ENCODE measurements around the gene ASB5. TPM values are rescaled to one million over a fixed set of nuclear protein-coding genes. Genes with fewer than 3 reads are reported as not detected.

Gene ASB5
- total RNA-seq, 2 donors from 2014 or later: 2.8 to 14.6 TPM

GRCh38 chr4:176293660-176294059, 24.6 kb upstream of the ASB5 start:
- Mint-ChIP-seq H3K9me3 (no peaks in the 10 kb centered on the region), H3K36me3 (ENCODE audit: low read depth) (peaks cover 8% of the 10 kb centered on the region), H3K4me3 (no peak overlapping the region), H3K27ac (no peak overlapping the region), H3K27me3 (ENCODE audit: insufficient read depth) (no peaks in the 10 kb centered on the region), H3K4me1 (peaks cover 22% of the 10 kb centered on the region)
- TF ChIP-seq, protein P1, sequence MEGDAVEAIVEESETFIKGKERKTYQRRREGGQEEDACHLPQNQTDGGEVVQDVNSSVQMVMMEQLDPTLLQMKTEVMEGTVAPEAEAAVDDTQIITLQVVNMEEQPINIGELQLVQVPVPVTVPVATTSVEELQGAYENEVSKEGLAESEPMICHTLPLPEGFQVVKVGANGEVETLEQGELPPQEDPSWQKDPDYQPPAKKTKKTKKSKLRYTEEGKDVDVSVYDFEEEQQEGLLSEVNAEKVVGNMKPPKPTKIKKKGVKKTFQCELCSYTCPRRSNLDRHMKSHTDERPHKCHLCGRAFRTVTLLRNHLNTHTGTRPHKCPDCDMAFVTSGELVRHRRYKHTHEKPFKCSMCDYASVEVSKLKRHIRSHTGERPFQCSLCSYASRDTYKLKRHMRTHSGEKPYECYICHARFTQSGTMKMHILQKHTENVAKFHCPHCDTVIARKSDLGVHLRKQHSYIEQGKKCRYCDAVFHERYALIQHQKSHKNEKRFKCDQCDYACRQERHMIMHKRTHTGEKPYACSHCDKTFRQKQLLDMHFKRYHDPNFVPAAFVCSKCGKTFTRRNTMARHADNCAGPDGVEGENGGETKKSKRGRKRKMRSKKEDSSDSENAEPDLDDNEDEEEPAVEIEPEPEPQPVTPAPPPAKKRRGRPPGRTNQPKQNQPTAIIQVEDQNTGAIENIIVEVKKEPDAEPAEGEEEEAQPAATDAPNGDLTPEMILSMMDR (conservative IDR thresholded peaks at IDR 0.05): no peak
- DNase-seq: no peak
- Histone ChIP-seq H3K36me3 (ENCODE audit: control insufficient read depth, insufficient read depth, low read length) (peaks cover 8% of the 10 kb centered on the region), H3K27me3 (ENCODE audit: control insufficient read depth, insufficient read depth, low read length, poor library complexity, severe bottlenecking) (no peaks in the 10 kb centered on the region), H3K4me3 (ENCODE audit: low read length) (no peak overlapping the region), H3K9me3 (ENCODE audit: control insufficient read depth, low read length) (no peaks in the 10 kb centered on the region), H3K9ac (ENCODE audit: extremely low read depth, low read length, poor library complexity, severe bottlenecking) (no peak overlapping the region), H3K4me1 (ENCODE audit: control insufficient read depth, insufficient read depth, low read length) (no peaks in the 10 kb centered on the region), H3K27ac (ENCODE audit: low read depth, low read length) (no peak overlapping the region)
- WGBS, 2 experiments (ENCODE audit: insufficient coverage in 1 of 2, insufficient read length in 1 of 2): 97 to 100% methylated on average over 1 of the region's 1 CpG

DNA sequence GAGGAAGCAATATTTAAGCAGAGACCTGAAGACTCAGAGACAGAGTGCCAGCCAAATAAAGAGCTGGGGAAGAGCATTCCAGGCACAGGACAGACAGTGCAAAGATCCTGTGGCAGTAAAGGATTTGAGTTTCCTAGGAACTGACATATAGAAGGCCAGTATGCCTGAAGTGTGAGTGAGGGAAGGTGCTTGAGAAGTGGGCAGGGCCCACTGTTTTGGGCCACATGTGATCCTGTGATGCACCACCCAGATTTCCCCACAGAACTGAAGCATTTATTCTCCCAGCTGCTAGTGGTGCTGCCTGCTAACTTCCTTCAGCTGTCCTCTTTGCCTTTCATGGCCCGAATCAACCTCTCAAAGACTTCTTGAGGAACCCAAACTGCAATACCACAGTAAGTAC, 23.9 kb upstream of the ASB5 start:
- Histone ChIP-seq H3K4me3 (ENCODE audit: low read length) (no peak overlapping the region), H3K4me1 (ENCODE audit: control insufficient read depth, insufficient read depth, low read length) (no peaks in the 10 kb centered on the region), H3K27me3 (ENCODE audit: control insufficient read depth, insufficient read depth, low read length, poor library complexity, severe bottlenecking) (no peaks in the 10 kb centered on the region), H3K36me3 (ENCODE audit: control insufficient read depth, insufficient read depth, low read length) (peaks cover 8% of the 10 kb centered on the region), H3K9ac (ENCODE audit: extremely low read depth, low read length, poor library complexity, severe bottlenecking) (no peak overlapping the region), H3K27ac (ENCODE audit: low read depth, low read length) (no peak overlapping the region), H3K9me3 (ENCODE audit: control insufficient read depth, low read length) (no peaks in the 10 kb centered on the region)
- Mint-ChIP-seq H3K4me3 (no peak overlapping the region), H3K36me3 (ENCODE audit: low read depth) (peaks cover 8% of the 10 kb centered on the region), H3K9me3 (no peaks in the 10 kb centered on the region), H3K4me1 (peaks cover 29% of the 10 kb centered on the region), H3K27ac (no peak overlapping the region), H3K27me3 (ENCODE audit: insufficient read depth) (no peaks in the 10 kb centered on the region)
- TF ChIP-seq, protein P1 (conservative IDR thresholded peaks at IDR 0.05): no peak
- no peak for DNase-seq
- WGBS, 2 experiments (ENCODE audit: insufficient coverage in 1 of 2, insufficient read length in 1 of 2): 96% methylated on average over 1 of the region's 1 CpG; no CpG with 5 or more reads in 1 of the 2 experiments

GRCh38 chr4:176291748-176292147, 22.7 kb upstream of the ASB5 start:
- 94% methylated on average over 3 of the region's 3 CpGs; no CpG with 5 or more reads in 1 of the 2 experiments for WGBS, 2 experiments (ENCODE audit: insufficient coverage in 1 of 2, insufficient read length in 1 of 2)
- no peaks in the 10 kb centered on the region for H3K9me3 ChIP-seq (ENCODE audit: control insufficient read depth, low read length)
- DNase-seq: no peak
- H3K4me3 Mint-ChIP-seq: no peak overlapping the region
- no peak overlapping the region for H3K27ac Mint-ChIP-seq
- H3K36me3 Mint-ChIP-seq (ENCODE audit: low read depth): peaks cover 8% of the 10 kb centered on the region
- H3K9me3 Mint-ChIP-seq: no peaks in the 10 kb centered on the region
- no peak overlapping the region for H3K9ac ChIP-seq (ENCODE audit: extremely low read depth, low read length, poor library complexity, severe bottlenecking)
- H3K27me3 ChIP-seq (ENCODE audit: control insufficient read depth, insufficient read depth, low read length, poor library complexity, severe bottlenecking): no peaks in the 10 kb centered on the region
- TF ChIP-seq, protein P1 (conservative IDR thresholded peaks at IDR 0.05): no peak
- H3K36me3 ChIP-seq (ENCODE audit: control insufficient read depth, insufficient read depth, low read length): peaks cover 12% of the 10 kb centered on the region
- H3K27me3 Mint-ChIP-seq (ENCODE audit: insufficient read depth): no peaks in the 10 kb centered on the region
- no peaks in the 10 kb centered on the region for H3K4me1 ChIP-seq (ENCODE audit: control insufficient read depth, insufficient read depth, low read length)
- H3K4me3 ChIP-seq (ENCODE audit: low read length): no peak overlapping the region
- no peak overlapping the region for H3K27ac ChIP-seq (ENCODE audit: low read depth, low read length)
- peaks cover 29% of the 10 kb centered on the region for H3K4me1 Mint-ChIP-seq

Data from endodermal cell (in vitro differentiated cells).